Ovary (tissue), 3 donors: ENCODE measurements around the gene NTMT2.

Experiments
- CTCF ChIP-seq, 3 donors: fragments of 450-650 bp in 2 of 3; fragments of 200-600 bp in 1 of 3; IDR thresholded peaks; one replicate each; pipeline versions ENCODE4 v1.5.1 to v1.8.0; 2016 to 2022; ENCODE audit warnings: antibody characterized with exemption in 3 of 3, mild to moderate bottlenecking in 1 of 3
- EP300 ChIP-seq: sonication (generic); formaldehyde crosslinking; IDR thresholded peaks from one replicate; pipeline ENCODE4 v1.6.1; 2017; ENCODE audit warnings: antibody characterized with exemption
- donor health status: DM: no; HTN: no; CAD: no.

GRCh38 chr1:170122366-170122765 is 23.4 kb upstream of the NTMT2 start:
- no peak for TF ChIP-seq CTCF (IDR thresholded peaks at IDR 0.05)
- no peak for TF ChIP-seq EP300
